HepG2 (cell line): ENCODE measurements around the gene ATF7IP. TPM values are rescaled to one million over a fixed set of nuclear protein-coding genes. Genes with fewer than 3 reads are reported as not detected.

ENCODE experiments used
- ATAC-seq: fragments of 200-7000 bp; cut with Tn5 transposase; 3 replicates; pipeline ENCODE4 v1.9.1; 2020; ENCODE audit warnings: mild to moderate bottlenecking, moderate library complexity
- BruUV-seq: library from RNA; stranded (reverse); fragments of 400-500 nt; replicated peaks from 2 replicates; lab custom pipeline; 2021; lab: Mats Ljungman, UMichigan
- CTCF ChIA-PET: fragments of 300-600 bp; formaldehyde crosslinking; extraction: SDS; loops from one replicate; lab custom pipeline; 2021; ENCODE audit warnings: low total read pairs, inconsistent platforms, low intra/inter-chr PET ratio; lab: Yijun Ruan, JAX
- POLR2A ChIA-PET: fragments of 350-600 bp; sonication (Branson Sonifier 250); formaldehyde crosslinking; loops from one replicate; lab custom pipeline; 2020; ENCODE audit warnings: antibody characterized with exemption, inconsistent platforms; lab: Yijun Ruan, JAX
- DNase-seq: peaks from one replicate; pipeline ENCODE4 v3.0.0-alpha.2; 2015; ENCODE audit warnings: low spot score
- FAIRE-seq: peaks from 3 replicates; lab custom pipeline; 2011; peaks lifted over from hg19 to GRCh38; lab: Jason Lieb, UNC
- H2AFZ ChIP-seq: one replicate; pipeline ENCODE4 v1.6.1; 2011; ENCODE audit warnings: low read length, inconsistent platforms
- H3K27ac ChIP-seq: fragments of 300-600 bp; 3 replicates; pipeline ENCODE4 v1.8.0; 2011; ENCODE audit warnings: mixed run types, mild to moderate bottlenecking, mixed read lengths, low read length, inconsistent platforms; ENCODE audit not compliant: insufficient read depth; ENCODE audit errors: extremely low read length
- H3K27me3 ChIP-seq, 2 experiments: fragments of 200-600 bp in 1 of 2; 2 replicates in 1 of 2; 3 replicates in 1 of 2; pipeline versions ENCODE4 v1.6.0 to v1.8.0; 2011; ENCODE audit warnings: low read length in 2 of 2, mild to moderate bottlenecking in 2 of 2, moderate library complexity in 2 of 2, inconsistent platforms in 1 of 2; ENCODE audit not compliant: insufficient read depth in 2 of 2, control insufficient read depth in 1 of 2
- H3K36me3 ChIP-seq, 2 experiments: fragments of 200-600 bp in 1 of 2; replicated peaks in 1 of 2; 2 replicates in 1 of 2; 3 replicates in 1 of 2; pipeline versions ENCODE4 v1.5.1 to v1.8.0; 2011; ENCODE audit warnings: low read length in 2 of 2, inconsistent platforms in 1 of 2; ENCODE audit not compliant: insufficient read depth in 2 of 2, control insufficient read depth in 1 of 2
- H3K4me1 ChIP-seq: 2 replicates; pipeline ENCODE4 v1.5.1; 2012; ENCODE audit warnings: low read length, inconsistent platforms; ENCODE audit not compliant: insufficient read depth
- H3K4me2 ChIP-seq: 2 replicates; pipeline ENCODE4 v1.6.0; 2011; ENCODE audit warnings: low read depth, low read length, inconsistent platforms
- H3K4me3 ChIP-seq, 3 experiments: fragments of 200-600 bp in 1 of 3; sonication (generic), shearing (Covaris generic) in 1 of 3; replicated peaks in 1 of 3; 2 replicates each; pipeline ENCODE4 v1.5.1; 2011 to 2016; ENCODE audit warnings: low read length in 3 of 3, inconsistent platforms in 2 of 3, low read depth in 2 of 3, mild to moderate bottlenecking in 2 of 3, control low read depth in 1 of 3, mixed read lengths in 1 of 3; ENCODE audit not compliant: insufficient read depth in 1 of 3
- H3K79me2 ChIP-seq: one replicate; pipeline ENCODE4 v1.6.1; 2011; ENCODE audit warnings: low read length, inconsistent platforms; ENCODE audit not compliant: insufficient read depth
- H3K9ac ChIP-seq: 2 replicates; pipeline ENCODE4 v1.6.0; 2011; ENCODE audit warnings: mild to moderate bottlenecking, low read depth, low read length, inconsistent platforms; ENCODE audit not compliant: insufficient read depth
- H3K9me3 ChIP-seq: 2 replicates; pipeline ENCODE4 v1.5.1; 2012; ENCODE audit warnings: mild to moderate bottlenecking, low read length
- H4K20me1 ChIP-seq: 2 replicates; pipeline ENCODE4 v1.6.0; 2011; ENCODE audit warnings: inconsistent platforms, mild to moderate bottlenecking, low read length, moderate library complexity; ENCODE audit not compliant: insufficient read depth
- DR1 ChIP-seq: sonication (generic); formaldehyde crosslinking; IDR thresholded peaks from 2 replicates; pipeline ENCODE4 v1.8.0; 2021; ENCODE audit warnings: mild to moderate bottlenecking, missing genetic modification reagents, inconsistent platforms
- HNRNPL ChIP-seq: fragments of 200-400 bp; formaldehyde crosslinking; IDR thresholded peaks from 2 replicates; pipeline ENCODE4 v1.6.1; 2017; ENCODE audit warnings: mild to moderate bottlenecking, low read depth, low read length
- MEIS2 ChIP-seq: sonication (generic); formaldehyde crosslinking; IDR thresholded peaks from 2 replicates; pipeline ENCODE4 v1.9.0; 2021; ENCODE audit warnings: mild to moderate bottlenecking, missing genetic modification reagents
- NR2F2 ChIP-seq: IDR thresholded peaks from 2 replicates; pipeline ENCODE4 v1.6.1; 2012; ENCODE audit warnings: low read depth, inconsistent platforms, borderline replicate concordance
- POGZ ChIP-seq: sonication (generic); formaldehyde crosslinking; IDR thresholded peaks from 2 replicates; pipeline ENCODE4 v1.4.0; 2020; ENCODE audit warnings: mild to moderate bottlenecking, missing genetic modification reagents
- TBX2 ChIP-seq: sonication (generic); formaldehyde crosslinking; IDR thresholded peaks from 2 replicates; pipeline ENCODE4 v1.5.0; 2020; ENCODE audit warnings: missing genetic modification reagents, mild to moderate bottlenecking, borderline replicate concordance
- YEATS4 ChIP-seq: sonication (generic); formaldehyde crosslinking; IDR thresholded peaks from 2 replicates; pipeline ENCODE4 v1.4.0; 2020; ENCODE audit warnings: missing genetic modification reagents, borderline replicate concordance
- ZBTB7B ChIP-seq: sonication (generic); formaldehyde crosslinking; IDR thresholded peaks from 2 replicates; pipeline ENCODE4 v1.4.0; 2020; ENCODE audit warnings: missing genetic modification reagents
- ZNF296 ChIP-seq: sonication (generic); formaldehyde crosslinking; conservative IDR thresholded peaks from 2 replicates; pipeline ENCODE4 v1.5.0; 2020; ENCODE audit warnings: mild to moderate bottlenecking, missing genetic modification reagents
- ZNF562 ChIP-seq: sonication (generic); formaldehyde crosslinking; IDR thresholded peaks from 2 replicates; pipeline ENCODE4 v1.8.0; 2022; ENCODE audit warnings: missing genetic modification reagents, borderline replicate concordance
- ZNF572 ChIP-seq: sonication (generic); formaldehyde crosslinking; IDR thresholded peaks from 2 replicates; pipeline ENCODE4 v1.5.1; 2020; ENCODE audit warnings: mild to moderate bottlenecking, missing genetic modification reagents
- ZNF589 ChIP-seq: sonication (generic); formaldehyde crosslinking; conservative IDR thresholded peaks from 2 replicates; pipeline ENCODE4 v1.8.0; 2022; ENCODE audit warnings: mild to moderate bottlenecking, moderate library complexity, missing genetic modification reagents
- ZSCAN12 ChIP-seq: sonication (generic); formaldehyde crosslinking; IDR thresholded peaks from 2 replicates; pipeline ENCODE4 v1.9.0; 2021; ENCODE audit warnings: mild to moderate bottlenecking, missing genetic modification reagents
- in situ Hi-C: cut with HindIII; loops from 2 replicates; pipeline ENCODE4 v1.10.0; 2017; ENCODE audit warnings: low pct_unique_long_range_greater_than_20kb; ENCODE audit not compliant: extremely low pct_ligation_motif_present
- intact Hi-C: fragments of 100-400 bp; cut with micrococcal nuclease; formaldehyde crosslinking; loops from one replicate; pipeline ENCODE4 v1.10.0; 2022; ENCODE audit not compliant: unreplicated experiment
- polyA plus RNA-seq, 8 experiments: library from polyadenylated mRNA; depleted of rRNA in 3 of 8; stranded (reverse) in 7 of 8; unstranded in 1 of 8; fragments of >200 nt; fragmentation: Illumina TruSeq in 4 of 8; extraction: Trizol in 4 of 8; gene quantifications; 2 replicates each; pipeline versions ENCODE4 v1.2.1 to v1.2.3, GENCODE V29; 2011 to 2016; ENCODE audit warnings: low read depth in 4 of 8, missing spikeins in 1 of 8, mixed read lengths in 1 of 8; ENCODE audit not compliant: insufficient read depth in 1 of 8
- total RNA-seq, 5 experiments: library from RNA; depleted of rRNA; stranded (reverse); fragments of >200 nt; fragmentation: Illumina TruSeq; extraction: Trizol; gene quantifications; 2 replicates each; pipeline ENCODE4 v1.2.3, GENCODE V29; 2016; ENCODE audit warnings: low read depth in 1 of 5
- TF ChIP-seq, protein P1 (sequence below), 2 experiments: IDR thresholded peaks; 2 replicates each; pipeline ENCODE4 v1.6.1; 2011 to 2012; ENCODE audit warnings: low read length in 2 of 2, borderline replicate concordance in 1 of 2, low read depth in 1 of 2, mild to moderate bottlenecking in 1 of 2, moderate library complexity in 1 of 2
- TF ChIP-seq, protein P2 (sequence below): sonication (generic); formaldehyde crosslinking; IDR thresholded peaks from 2 replicates; pipeline ENCODE4 v1.5.1; 2020; ENCODE audit warnings: mild to moderate bottlenecking, moderate library complexity, missing genetic modification reagents
- TF ChIP-seq, protein P3 (sequence below): sonication (generic); formaldehyde crosslinking; IDR thresholded peaks from 2 replicates; pipeline ENCODE4 v1.5.0; 2020; ENCODE audit warnings: mild to moderate bottlenecking, missing genetic modification reagents, borderline replicate concordance

ATF7IP gene
- total and polyA plus RNA-seq, 2 of the 13 experiments (the other 11 are each of a cell fraction or from before 2014, with no cell fraction given) = 1.8 to 11.8 TPM

DNA sequence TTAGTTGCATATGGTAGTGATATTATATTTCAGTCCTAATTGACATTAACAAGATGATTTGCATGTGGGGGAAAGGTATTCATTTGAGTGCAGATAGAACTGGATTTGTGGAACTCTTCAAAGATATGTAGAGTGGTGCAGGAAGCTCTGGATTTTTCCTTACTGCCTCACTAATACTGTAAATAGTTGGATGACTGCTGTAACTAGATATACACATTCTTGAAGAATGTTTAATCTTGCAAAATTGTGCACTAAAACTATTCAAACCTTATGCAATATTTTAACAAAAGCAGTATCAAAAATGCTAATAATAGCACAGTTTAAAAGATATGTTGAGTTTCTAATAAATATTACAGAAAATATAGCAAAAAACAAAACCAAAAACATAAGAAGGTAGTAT is 43.1 kb upstream of the ATF7IP start:
- FAIRE-seq (no peak), ATAC-seq (no peak), DNase-seq (no peak)
- intact Hi-C loops (no loop called here), in situ Hi-C loops (no loop called here)
- ChIA-PET POLR2A (no interaction called here), CTCF (no interaction called here)
- Histone ChIP-seq H3K4me2 (no peak overlapping the region), H2AFZ (no peak overlapping the region), H3K79me2 (no peaks in the 10 kb centered on the region), H3K9me3 (no peaks in the 10 kb centered on the region), H3K4me3 (no peak overlapping the region), H3K36me3 (no peaks in the 10 kb centered on the region), H4K20me1 (no peaks in the 10 kb centered on the region), H3K27me3 (no peaks in the 10 kb centered on the region; a peak in 1 of 5 replicates), H3K9ac (no peak overlapping the region), H3K27ac (no peak overlapping the region), H3K4me1 (no peaks in the 10 kb centered on the region)
- BruUV-seq = no TSS peak
- TF ChIP-seq ZBTB7B (no peak), ZNF572 (CRISPR knock-in tag) (no peak), MEIS2 (CRISPR knock-in tag) (no peak), ZNF589 (CRISPR knock-in tag) (no peak), ZNF562 (CRISPR knock-in tag) (no peak), DR1 (no peak), TBX2 (CRISPR knock-in tag) (no peak), NR2F2 (no peak), POGZ (no peak), YEATS4 (CRISPR knock-in tag) (no peak), HNRNPL (no peak), ZNF296 (CRISPR knock-in tag) (no peak), ZSCAN12 (CRISPR knock-in tag) (no peak)
- TF ChIP-seq, protein P1, sequence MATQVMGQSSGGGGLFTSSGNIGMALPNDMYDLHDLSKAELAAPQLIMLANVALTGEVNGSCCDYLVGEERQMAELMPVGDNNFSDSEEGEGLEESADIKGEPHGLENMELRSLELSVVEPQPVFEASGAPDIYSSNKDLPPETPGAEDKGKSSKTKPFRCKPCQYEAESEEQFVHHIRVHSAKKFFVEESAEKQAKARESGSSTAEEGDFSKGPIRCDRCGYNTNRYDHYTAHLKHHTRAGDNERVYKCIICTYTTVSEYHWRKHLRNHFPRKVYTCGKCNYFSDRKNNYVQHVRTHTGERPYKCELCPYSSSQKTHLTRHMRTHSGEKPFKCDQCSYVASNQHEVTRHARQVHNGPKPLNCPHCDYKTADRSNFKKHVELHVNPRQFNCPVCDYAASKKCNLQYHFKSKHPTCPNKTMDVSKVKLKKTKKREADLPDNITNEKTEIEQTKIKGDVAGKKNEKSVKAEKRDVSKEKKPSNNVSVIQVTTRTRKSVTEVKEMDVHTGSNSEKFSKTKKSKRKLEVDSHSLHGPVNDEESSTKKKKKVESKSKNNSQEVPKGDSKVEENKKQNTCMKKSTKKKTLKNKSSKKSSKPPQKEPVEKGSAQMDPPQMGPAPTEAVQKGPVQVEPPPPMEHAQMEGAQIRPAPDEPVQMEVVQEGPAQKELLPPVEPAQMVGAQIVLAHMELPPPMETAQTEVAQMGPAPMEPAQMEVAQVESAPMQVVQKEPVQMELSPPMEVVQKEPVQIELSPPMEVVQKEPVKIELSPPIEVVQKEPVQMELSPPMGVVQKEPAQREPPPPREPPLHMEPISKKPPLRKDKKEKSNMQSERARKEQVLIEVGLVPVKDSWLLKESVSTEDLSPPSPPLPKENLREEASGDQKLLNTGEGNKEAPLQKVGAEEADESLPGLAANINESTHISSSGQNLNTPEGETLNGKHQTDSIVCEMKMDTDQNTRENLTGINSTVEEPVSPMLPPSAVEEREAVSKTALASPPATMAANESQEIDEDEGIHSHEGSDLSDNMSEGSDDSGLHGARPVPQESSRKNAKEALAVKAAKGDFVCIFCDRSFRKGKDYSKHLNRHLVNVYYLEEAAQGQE (IDR thresholded peaks at IDR 0.05; ENCODE audit: borderline replicate concordance in 1 of 2, low read depth in 1 of 2, low read length in 2 of 2) = no peak
- TF ChIP-seq, protein P2, sequence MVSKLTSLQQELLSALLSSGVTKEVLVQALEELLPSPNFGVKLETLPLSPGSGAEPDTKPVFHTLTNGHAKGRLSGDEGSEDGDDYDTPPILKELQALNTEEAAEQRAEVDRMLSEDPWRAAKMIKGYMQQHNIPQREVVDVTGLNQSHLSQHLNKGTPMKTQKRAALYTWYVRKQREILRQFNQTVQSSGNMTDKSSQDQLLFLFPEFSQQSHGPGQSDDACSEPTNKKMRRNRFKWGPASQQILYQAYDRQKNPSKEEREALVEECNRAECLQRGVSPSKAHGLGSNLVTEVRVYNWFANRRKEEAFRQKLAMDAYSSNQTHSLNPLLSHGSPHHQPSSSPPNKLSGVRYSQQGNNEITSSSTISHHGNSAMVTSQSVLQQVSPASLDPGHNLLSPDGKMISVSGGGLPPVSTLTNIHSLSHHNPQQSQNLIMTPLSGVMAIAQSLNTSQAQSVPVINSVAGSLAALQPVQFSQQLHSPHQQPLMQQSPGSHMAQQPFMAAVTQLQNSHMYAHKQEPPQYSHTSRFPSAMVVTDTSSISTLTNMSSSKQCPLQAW (CRISPR knock-in tag) = no peak
- TF ChIP-seq, protein P3, sequence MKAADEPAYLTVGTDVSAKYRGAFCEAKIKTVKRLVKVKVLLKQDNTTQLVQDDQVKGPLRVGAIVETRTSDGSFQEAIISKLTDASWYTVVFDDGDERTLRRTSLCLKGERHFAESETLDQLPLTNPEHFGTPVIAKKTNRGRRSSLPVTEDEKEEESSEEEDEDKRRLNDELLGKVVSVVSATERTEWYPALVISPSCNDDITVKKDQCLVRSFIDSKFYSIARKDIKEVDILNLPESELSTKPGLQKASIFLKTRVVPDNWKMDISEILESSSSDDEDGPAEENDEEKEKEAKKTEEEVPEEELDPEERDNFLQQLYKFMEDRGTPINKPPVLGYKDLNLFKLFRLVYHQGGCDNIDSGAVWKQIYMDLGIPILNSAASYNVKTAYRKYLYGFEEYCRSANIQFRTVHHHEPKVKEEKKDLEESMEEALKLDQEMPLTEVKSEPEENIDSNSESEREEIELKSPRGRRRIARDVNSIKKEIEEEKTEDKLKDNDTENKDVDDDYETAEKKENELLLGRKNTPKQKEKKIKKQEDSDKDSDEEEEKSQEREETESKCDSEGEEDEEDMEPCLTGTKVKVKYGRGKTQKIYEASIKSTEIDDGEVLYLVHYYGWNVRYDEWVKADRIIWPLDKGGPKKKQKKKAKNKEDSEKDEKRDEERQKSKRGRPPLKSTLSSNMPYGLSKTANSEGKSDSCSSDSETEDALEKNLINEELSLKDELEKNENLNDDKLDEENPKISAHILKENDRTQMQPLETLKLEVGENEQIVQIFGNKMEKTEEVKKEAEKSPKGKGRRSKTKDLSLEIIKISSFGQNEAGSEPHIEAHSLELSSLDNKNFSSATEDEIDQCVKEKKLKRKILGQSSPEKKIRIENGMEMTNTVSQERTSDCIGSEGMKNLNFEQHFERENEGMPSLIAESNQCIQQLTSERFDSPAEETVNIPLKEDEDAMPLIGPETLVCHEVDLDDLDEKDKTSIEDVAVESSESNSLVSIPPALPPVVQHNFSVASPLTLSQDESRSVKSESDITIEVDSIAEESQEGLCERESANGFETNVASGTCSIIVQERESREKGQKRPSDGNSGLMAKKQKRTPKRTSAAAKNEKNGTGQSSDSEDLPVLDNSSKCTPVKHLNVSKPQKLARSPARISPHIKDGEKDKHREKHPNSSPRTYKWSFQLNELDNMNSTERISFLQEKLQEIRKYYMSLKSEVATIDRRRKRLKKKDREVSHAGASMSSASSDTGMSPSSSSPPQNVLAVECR (CRISPR knock-in tag) = no peak
